HTERT RPE-1 (cell line): ENCODE data around the gene PLXND1.
"Not testable (repeated sequence)": the region's sequence is repeated elsewhere in the genome, so short reads cannot be mapped to it uniquely, and the experiment has no call there.

Experiments used
- in situ Hi-C: fragments of 300-500 bp; cut with MboI; formaldehyde crosslinking; loops from 4 replicates; pipeline ENCODE4 v1.14.3; 2020; ENCODE audit warnings: low sequenced_read_pairs

The PLXND1 gene

GRCh38 chr3:129552287-129553050 is 54.0 kb downstream of the PLXND1 start:
- in situ Hi-C loops: no loop called here

DNA sequence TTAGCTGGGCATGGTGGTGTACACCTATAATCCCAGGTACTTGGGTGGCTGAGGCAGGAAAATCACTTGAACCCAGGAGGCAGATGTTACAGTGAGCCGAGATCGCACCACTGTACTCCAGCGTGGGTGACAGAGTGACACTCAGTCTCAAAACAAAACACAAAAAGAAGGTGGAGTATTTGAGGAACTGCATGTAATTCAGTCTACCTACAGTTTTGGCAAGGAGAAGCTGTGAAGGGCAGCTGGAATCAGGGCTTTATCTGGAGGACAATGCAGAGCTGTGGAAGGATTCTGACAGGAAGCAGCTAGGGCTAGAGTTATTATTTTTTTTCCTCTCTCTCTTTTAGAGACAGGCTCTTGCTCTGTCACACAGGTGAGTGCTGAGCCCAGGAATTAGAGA is 56.7 kb downstream of the PLXND1 start:
- in situ Hi-C loops: no loop called here

DNA sequence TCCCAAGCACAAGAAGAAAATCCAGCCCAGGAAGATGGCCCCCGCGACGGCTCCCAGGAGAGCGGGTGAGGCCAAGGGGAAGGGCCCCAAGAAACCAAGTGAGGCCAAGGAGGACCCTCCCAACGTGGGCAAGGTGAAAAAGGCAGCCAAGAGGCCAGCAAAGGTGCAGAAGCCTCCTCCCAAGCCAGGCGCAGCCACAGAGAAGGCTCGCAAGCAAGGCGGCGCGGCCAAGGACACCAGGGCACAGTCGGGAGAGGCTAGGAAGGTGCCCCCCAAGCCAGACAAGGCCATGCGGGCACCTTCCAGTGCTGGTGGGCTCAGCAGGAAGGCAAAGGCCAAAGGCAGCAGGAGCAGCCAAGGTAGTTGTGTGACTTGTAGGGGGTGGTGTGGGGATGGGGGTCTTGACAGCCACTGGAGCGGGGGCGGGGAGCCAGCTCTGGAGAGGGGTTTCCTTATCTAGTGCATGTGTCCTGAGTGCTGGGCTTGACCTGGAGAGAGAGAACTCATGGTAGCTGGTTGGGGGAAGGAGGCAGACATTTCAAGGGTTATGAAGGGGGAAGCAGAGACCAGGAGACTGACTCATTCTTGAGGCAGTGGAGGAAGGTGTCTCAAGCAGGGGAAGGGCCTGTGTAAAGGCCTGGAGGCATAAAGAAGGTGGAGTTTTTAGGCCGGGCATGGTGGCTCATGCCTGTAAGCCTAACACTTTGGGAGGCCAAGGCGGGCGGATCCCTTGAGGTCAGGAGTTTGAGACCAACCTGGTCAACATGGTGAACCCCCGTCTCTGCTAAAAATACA is 57.3 kb downstream of the PLXND1 start:
- in situ Hi-C loops: no loop called here

- in situ Hi-C loops: no loop called here
Measured at GRCh38 chr3:129548104-129548965, 58.1 kb downstream of the PLXND1 start.

- in situ Hi-C loops: no loop called here
Measured at GRCh38 chr3:129547241-129547640, 59.2 kb downstream of the PLXND1 start.

DNA sequence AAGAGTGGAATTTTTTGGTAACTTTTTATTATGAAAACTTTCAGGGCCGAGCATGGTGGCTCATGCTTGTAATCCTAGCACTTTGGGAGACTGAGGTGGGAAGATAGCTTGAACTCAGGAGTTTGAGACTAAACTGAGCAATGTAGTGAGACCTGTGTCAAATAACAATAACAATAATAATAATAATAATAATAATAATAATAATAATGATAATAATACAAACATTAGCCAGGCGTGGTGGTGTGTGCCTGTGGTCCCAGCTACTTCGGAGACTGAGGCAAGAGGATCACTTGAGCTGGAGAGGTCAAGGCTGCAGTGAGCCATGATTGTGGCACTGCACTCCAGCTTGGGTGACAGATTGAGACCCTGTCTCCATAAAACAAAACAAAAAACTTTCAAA is 60.5 kb downstream of the PLXND1 start:
- in situ Hi-C loops: not testable (repeated sequence)

- in situ Hi-C loops: no loop called here
Measured at GRCh38 chr3:129543999-129544398, 62.5 kb downstream of the PLXND1 start.

- in situ Hi-C loops: no loop called here
Measured at GRCh38 chr3:129543156-129543790, 63.2 kb downstream of the PLXND1 start, which contains the start of gene H1-8. Gene H1-8 (plus strand): TSS chr3:129543175. CDS start chr3:129543219, 44 bp downstream.

DNA sequence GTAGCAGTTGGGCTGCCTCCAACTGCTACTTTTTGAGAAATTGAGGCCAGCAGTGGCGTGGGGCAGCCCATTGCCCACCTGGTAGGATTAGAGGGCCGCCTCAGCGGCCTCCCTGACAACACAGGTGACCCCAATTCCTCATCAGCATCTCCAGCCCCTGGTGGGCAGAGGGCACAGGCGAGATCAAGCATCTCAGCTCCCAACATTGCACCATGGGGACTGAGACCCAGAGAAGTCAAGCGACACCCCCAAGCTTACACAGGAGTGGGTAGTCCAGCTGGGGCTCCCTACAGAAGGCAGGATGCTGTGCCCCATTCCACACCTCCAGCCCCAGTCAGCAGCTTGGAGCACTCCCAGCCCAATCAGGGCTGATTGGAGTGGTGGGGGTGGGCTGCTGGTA is 63.7 kb downstream of the PLXND1 start:
- in situ Hi-C loops: no loop called here

DNA sequence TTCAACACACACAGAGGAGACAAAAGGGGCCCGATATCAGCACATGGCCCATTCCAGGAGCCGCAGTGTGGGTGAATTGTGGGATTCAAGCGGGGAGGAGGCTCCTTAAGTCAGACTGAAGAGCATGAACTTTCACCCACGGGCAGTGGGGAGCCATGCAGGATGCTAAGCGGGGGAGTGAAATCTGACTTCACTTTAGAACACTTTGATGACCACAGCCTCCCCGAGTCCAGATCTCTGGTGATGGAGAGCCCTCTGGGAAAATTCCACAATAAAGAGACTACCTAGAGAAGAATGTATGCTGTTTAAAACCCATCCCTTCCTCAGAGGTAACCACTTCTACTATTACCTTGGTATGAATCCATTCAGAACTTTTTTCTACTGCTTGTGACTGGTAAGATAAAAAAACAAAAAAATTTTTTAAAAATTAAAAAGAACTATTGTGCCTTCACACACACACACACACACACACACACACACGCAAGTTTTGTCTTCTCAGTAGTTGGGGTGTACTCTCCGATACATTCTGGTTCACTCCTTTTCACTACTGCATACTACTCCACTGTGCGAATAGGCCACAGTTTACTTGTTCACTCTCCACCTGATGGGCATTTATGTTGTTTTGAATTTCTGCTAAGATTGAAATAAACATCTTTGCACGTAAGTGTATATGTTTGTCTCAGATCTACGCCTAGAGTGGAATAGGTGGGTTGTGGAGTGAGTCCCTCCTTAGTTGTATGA is 65.5 kb downstream of the PLXND1 start:
- in situ Hi-C loops: no loop called here

- in situ Hi-C loops: no loop called here
Measured at GRCh38 chr3:129539206-129539605, 67.3 kb downstream of the PLXND1 start.

GRCh38 chr3:129536804-129537203 is 69.7 kb downstream of the PLXND1 start:
- in situ Hi-C loops: no loop called here

GRCh38 chr3:129536374-129536667 is 70.2 kb downstream of the PLXND1 start:
- in situ Hi-C loops: no loop called here

DNA sequence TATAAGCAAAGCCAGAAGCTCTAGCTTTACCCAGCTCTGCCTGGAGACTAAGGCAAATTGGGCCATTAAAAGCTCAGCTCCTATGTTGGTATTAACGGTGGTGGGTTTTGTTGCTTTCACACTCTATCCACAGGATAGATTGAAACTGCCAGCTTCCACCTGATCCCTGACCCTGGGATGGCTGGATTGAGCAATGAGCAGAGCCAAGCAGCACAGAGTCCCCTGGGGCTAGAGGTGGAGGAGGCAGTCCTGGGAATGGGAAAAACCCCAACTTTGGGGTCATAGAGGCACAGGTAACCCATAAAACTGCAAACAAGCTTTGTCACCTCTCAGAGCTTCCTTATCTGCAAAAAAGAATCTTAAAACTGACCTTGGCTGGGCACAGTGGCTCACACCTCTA is 71.4 kb downstream of the PLXND1 start:
- in situ Hi-C loops: no loop called here

DNA sequence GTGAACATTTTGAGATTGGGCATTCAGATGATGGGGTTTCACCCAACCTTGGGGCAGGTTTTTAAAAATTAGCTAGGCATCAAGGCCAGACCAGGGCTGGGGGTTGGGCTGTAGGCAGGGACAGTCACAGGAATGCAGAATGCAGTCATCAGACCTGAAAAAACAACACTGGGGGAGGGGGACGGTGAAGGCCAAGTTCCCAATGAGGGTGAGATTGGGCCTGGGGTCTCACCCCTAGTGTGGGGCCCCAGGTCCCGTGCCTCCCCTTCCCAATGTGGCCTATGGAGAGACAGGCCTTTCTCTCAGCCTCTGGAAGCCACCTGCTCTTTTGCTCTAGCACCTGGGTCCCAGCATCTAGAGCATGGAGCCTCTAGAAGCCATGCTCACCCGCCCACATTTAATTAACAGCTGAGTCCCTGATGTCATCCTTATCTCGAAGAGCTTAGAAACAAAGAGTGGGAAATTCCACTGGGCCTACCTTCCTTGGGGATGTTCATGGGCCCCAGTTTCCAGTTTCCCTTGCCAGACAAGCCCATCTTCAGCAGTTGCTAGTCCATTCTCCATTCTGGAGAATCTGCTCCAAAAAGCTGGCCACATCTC is 71.9 kb downstream of the PLXND1 start:
- in situ Hi-C loops: no loop called here

- in situ Hi-C loops: no loop called here
Measured at GRCh38 chr3:129533406-129533805, 73.1 kb downstream of the PLXND1 start.

GRCh38 chr3:129532261-129532660 is 74.2 kb downstream of the PLXND1 start:
- in situ Hi-C loops: no loop called here

GRCh38 chr3:129531699-129532098 is 74.8 kb downstream of the PLXND1 start:
- in situ Hi-C loops: no loop called here

GRCh38 chr3:129530821-129531220 is 75.7 kb downstream of the PLXND1 start:
- in situ Hi-C loops: no loop called here

GRCh38 chr3:129530251-129530791 is 76.2 kb downstream of the PLXND1 start:
- in situ Hi-C loops: no loop called here
